ENCODE measurements around the gene ROPN1L. TPM values are rescaled to one million over a fixed set of nuclear protein-coding genes. Genes with fewer than 3 reads are reported as not detected.

The ROPN1L gene
- total and polyA plus RNA-seq, 4 donors = 12.0 to 34.8 (median 27.2) TPM

DNA sequence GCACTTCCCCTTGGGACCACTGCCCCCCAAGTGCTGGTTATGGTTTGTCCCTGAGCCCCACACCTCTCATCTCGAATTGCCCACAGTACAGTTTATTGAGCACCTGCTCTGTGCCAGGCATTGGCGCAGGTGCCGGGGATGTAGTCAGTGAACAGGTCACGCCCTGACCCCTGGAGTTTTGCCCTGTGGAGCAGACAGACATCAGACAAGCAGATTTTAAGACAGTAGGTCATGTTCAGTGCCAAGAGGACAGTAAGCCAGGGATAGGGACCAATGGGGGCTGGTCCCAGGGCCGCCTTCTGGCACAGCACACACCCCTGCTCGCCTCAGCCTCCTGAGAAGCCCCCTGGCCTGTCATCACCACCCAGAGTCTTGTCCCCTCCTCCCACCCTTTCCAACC, 21.9 kb downstream of the ROPN1L start:
- H3K9ac ChIP-seq (ENCODE audit: insufficient read depth in 1 of 2, low read length in 2 of 2) = no peak overlapping the region
- no peaks in the 10 kb centered on the region for H3K9me3 ChIP-seq (ENCODE audit: control insufficient read depth in 4 of 4, insufficient read depth in 3 of 4, low read length in 3 of 4)
- no peak overlapping the region for H3K27ac ChIP-seq (ENCODE audit: low read depth in 1 of 2, low read length in 1 of 2)
- no peak for DNase-seq
- peaks cover 0 to 15% (median 0%) of the 10 kb centered on the region in 5 donors for H3K4me1 ChIP-seq (ENCODE audit: control insufficient read depth in 5 of 5, insufficient read depth in 5 of 5, low read length in 5 of 5)
- TF ChIP-seq CTCF (IDR thresholded peaks at IDR 0.05; ENCODE audit: control extremely low read depth, extremely low read depth) = no peak
- no peaks in the 10 kb centered on the region for H3K36me3 ChIP-seq (ENCODE audit: control insufficient read depth in 4 of 4, insufficient read depth in 4 of 4, low read length in 4 of 4)
- H3K4me3 ChIP-seq = no peak overlapping the region
- ATAC-seq (ENCODE audit: insufficient read depth, low FRiP score) = no peak
- H3K27me3 ChIP-seq (ENCODE audit: control insufficient read depth in 3 of 3, insufficient read depth in 3 of 3, low read length in 2 of 3) = peaks cover 0 to 3% (median 0%) of the 10 kb centered on the region in 3 donors
- 85 to 95% methylated on average over 6 of the region's 6 CpGs for WGBS, 2 donors

- Histone ChIP-seq H3K4me1 (ENCODE audit: control insufficient read depth in 5 of 5, insufficient read depth in 5 of 5, low read length in 5 of 5) (peaks cover 0 to 13% (median 0%) of the 10 kb centered on the region in 5 donors), H3K9ac (ENCODE audit: insufficient read depth in 1 of 2, low read length in 2 of 2) (no peak overlapping the region), H3K36me3 (ENCODE audit: control insufficient read depth in 4 of 4, insufficient read depth in 4 of 4, low read length in 4 of 4) (no peaks in the 10 kb centered on the region), H3K4me3 (no peak overlapping the region), H3K9me3 (ENCODE audit: control insufficient read depth in 4 of 4, insufficient read depth in 3 of 4, low read length in 3 of 4) (no peaks in the 10 kb centered on the region), H3K27me3 (ENCODE audit: control insufficient read depth in 3 of 3, insufficient read depth in 3 of 3, low read length in 2 of 3) (peaks cover 0 to 3% (median 0%) of the 10 kb centered on the region in 3 donors), H3K27ac (ENCODE audit: low read depth in 1 of 2, low read length in 1 of 2) (no peak overlapping the region)
- no peak for TF ChIP-seq CTCF (IDR thresholded peaks at IDR 0.05; ENCODE audit: control extremely low read depth, extremely low read depth)
- DNase-seq (no peak), ATAC-seq (ENCODE audit: insufficient read depth, low FRiP score) (no peak)
- 94 to 97% methylated on average over 11 of the region's 11 CpGs for WGBS, 2 donors
Measured at GRCh38 chr5:10464173-10464572, 22.5 kb downstream of the ROPN1L start.

DNA sequence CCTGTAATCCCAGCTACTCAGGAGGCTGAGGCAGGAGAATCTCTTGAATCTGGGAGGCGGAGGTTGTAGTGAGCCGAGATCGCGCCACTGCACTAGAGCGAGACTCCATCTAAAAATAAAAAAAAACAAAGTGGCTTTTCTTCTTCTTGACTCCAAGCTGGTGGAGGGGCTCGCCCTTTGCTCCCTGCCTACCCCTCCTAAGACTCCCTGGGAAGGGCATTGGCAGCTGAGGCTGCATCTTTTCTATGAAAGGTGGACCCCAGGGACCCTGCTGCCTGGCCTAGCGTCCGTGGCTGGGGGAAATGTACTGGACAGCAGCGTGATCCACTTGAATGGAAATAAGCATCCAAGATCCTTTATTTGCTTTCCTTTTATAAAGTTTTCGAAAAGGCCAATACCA, 24.0 kb downstream of the ROPN1L start:
- DNase-seq (no peak), ATAC-seq (ENCODE audit: insufficient read depth, low FRiP score) (no peak)
- H3K36me3 ChIP-seq (ENCODE audit: control insufficient read depth in 4 of 4, insufficient read depth in 4 of 4, low read length in 4 of 4) = no peaks in the 10 kb centered on the region
- H3K27me3 ChIP-seq (ENCODE audit: control insufficient read depth in 3 of 3, insufficient read depth in 3 of 3, low read length in 2 of 3) = peaks cover 0 to 3% (median 0%) of the 10 kb centered on the region in 3 donors
- no peaks in the 10 kb centered on the region for H3K9me3 ChIP-seq (ENCODE audit: control insufficient read depth in 4 of 4, insufficient read depth in 3 of 4, low read length in 3 of 4)
- WGBS, 2 donors = 95 to 98% methylated on average over 10 of the region's 10 CpGs
- H3K27ac ChIP-seq (ENCODE audit: low read depth in 1 of 2, low read length in 1 of 2) = no peak overlapping the region
- H3K9ac ChIP-seq (ENCODE audit: insufficient read depth in 1 of 2, low read length in 2 of 2) = no peak overlapping the region
- no peak for TF ChIP-seq CTCF (IDR thresholded peaks at IDR 0.05; ENCODE audit: control extremely low read depth, extremely low read depth)
- H3K4me3 ChIP-seq = no peak overlapping the region
- H3K4me1 ChIP-seq (ENCODE audit: control insufficient read depth in 5 of 5, insufficient read depth in 5 of 5, low read length in 5 of 5) = peaks cover 0 to 3% (median 0%) of the 10 kb centered on the region in 5 donors

DNA sequence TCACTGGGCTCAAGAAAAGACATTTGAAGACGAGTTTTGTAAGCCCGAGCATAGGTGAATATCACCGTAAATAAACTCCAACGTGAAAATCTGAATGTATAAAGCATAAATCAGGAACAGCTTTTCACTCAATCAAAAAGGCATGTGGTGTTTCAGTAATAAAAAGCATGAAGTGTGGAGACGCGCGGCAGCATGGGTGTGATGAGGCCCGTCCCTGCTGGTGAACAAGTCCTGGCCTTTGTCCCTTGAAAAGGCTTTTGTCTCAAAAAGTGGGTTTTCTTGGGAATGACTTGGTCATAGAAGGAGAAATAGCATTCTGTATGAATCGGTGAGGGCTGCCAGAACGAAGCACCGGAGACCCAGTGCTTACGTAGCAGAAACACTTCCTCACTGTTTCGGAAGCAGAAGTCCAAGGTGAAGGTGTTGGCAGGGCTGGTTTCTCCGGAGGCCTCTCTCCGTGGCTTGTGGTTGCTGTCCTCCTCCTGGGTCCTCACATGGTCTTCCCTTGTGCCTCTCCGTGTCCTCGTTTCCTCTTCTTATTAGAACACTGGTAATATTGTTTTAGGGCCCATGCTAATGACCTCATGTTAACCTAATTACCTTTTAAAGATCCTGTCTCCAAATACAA, 24.9 kb downstream of the ROPN1L start:
- no peaks in the 10 kb centered on the region for H3K9me3 ChIP-seq (ENCODE audit: control insufficient read depth in 4 of 4, insufficient read depth in 3 of 4, low read length in 3 of 4)
- H3K4me3 ChIP-seq = no peak overlapping the region
- peaks cover 0 to 3% (median 0%) of the 10 kb centered on the region in 5 donors for H3K4me1 ChIP-seq (ENCODE audit: control insufficient read depth in 5 of 5, insufficient read depth in 5 of 5, low read length in 5 of 5)
- 67 to 81% methylated on average over 17 of the region's 17 CpGs for WGBS, 2 donors
- H3K9ac ChIP-seq (ENCODE audit: insufficient read depth in 1 of 2, low read length in 2 of 2) = no peak overlapping the region
- no peak overlapping the region for H3K27ac ChIP-seq (ENCODE audit: low read depth in 1 of 2, low read length in 1 of 2)
- no peaks in the 10 kb centered on the region for H3K36me3 ChIP-seq (ENCODE audit: control insufficient read depth in 4 of 4, insufficient read depth in 4 of 4, low read length in 4 of 4)
- no peak for TF ChIP-seq CTCF (IDR thresholded peaks at IDR 0.05; ENCODE audit: control extremely low read depth, extremely low read depth)
- peaks cover 0 to 3% (median 0%) of the 10 kb centered on the region in 3 donors for H3K27me3 ChIP-seq (ENCODE audit: control insufficient read depth in 3 of 3, insufficient read depth in 3 of 3, low read length in 2 of 3)
- DNase-seq (no peak), ATAC-seq (ENCODE audit: insufficient read depth, low FRiP score) (no peak)
